Right renal cortex interstitium (tissue), 3 donors: ENCODE results near the gene ZHX3. TPM values are rescaled to one million over a fixed set of nuclear protein-coding genes. Genes with fewer than 3 reads are reported as not detected.

ENCODE experiments used
- DNase-seq, 3 donors: peaks; one replicate each; pipeline ENCODE4 v3.0.0-alpha.2; 2013; ENCODE audit warnings: low read depth in 3 of 3, low spot score in 2 of 3
- polyA plus RNA-seq, 3 donors: library from polyadenylated mRNA; unstranded; fragments of 120-200 nt; gene quantifications; one replicate each; pipeline ENCODE4 v1.2.1, GENCODE V29; 2013; ENCODE audit not compliant: insufficient read length in 3 of 3

Gene ZHX3
- polyA plus RNA-seq, 3 donors = 20.0 to 25.8 (median 24.3) TPM

DNA sequence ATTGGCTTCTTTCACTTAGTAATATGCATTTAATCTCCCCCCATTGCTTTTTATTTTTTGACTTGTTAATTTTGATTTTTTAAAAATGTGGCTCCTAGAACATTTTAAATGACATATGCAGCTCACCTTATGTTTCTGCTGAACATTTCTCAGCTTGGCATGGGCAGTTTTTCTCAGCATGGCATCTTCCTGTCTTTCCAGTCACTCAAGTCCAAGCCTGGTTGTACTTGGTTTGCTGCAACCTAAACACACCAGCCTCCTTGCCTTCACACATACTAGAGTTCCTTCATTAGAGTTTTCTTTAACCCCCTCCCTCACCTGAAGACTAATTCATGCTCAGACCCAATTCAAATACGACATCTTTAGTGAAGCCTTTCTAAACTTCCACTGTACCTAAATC, 86.4 kb downstream of the ZHX3 start:
- DNase-seq = no peak

DNA sequence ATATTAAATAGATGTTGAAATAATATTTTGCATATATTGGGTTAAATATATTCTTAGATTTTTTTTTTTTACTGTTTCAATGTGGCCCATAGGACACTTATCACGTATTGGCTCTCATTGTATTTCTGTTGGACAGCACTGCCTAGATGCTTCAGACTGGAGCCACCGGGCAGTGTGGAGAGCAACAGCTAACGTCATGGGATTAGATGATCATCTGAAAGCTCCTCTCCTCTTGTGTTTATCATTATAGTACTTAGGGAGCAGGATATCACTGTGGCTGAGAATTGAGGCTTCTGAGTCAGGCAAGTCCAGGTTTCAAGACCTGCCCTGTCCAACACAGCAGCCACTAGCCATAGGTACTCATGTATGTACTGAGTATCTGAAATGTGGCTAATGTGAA, 87.4 kb downstream of the ZHX3 start:
- DNase-seq = no peak

DNA sequence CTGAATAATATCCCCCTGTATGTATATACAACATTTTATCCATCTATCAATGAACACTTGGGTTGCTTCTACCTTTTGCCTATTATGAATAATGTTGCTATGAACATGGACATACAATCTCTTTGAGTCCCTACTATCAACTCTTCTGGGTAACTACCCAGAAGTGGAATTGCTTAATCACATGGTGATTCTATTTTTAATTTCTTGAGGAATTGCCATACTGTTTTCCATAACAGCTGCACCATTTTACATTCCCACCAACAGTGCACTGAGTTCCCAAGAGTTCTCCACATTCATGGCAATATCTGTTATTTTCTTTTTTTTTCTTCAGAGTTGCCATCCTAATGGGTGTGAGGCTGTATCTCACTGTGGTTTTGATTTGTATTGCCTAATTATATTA, 88.3 kb downstream of the ZHX3 start:
- no peak for DNase-seq

DNA sequence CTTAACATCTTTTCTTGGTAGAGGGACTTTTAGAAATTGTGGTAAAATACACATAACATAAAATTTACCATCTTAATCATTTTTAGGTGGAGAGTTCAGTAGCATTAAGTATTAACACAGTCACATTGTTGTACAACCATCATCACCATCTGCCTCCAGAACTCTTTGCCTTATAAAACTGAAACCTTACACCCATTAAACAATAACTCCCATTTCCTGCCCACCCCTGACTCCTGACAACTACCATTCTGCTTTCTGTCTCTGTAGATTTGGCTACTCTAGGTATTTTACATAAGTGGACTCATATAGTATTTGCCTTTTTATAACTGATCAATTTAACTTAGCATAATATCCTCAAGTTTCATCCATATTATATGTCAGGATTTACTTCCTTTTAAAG, 88.7 kb downstream of the ZHX3 start:
- no peak for DNase-seq

DNA sequence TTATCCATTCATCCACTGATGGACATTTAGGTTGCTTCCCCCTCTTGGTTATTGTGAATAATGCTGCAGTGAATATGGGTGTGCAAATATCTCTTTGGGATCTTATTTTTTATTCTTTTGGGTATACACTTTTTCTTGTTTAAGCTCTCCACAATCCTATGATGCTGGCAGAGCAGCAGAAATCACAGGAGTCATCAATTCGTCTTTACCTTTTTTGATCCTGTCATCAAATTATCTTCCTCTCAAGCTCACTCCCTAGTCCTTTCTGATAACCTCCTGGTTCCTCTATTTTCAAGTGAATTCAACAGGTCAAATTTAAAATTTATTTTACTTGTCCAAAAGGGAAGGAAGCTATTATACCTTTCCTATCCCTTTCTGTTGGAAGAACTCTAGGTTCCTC, 91.1 kb downstream of the ZHX3 start:
- DNase-seq = no peak

DNA sequence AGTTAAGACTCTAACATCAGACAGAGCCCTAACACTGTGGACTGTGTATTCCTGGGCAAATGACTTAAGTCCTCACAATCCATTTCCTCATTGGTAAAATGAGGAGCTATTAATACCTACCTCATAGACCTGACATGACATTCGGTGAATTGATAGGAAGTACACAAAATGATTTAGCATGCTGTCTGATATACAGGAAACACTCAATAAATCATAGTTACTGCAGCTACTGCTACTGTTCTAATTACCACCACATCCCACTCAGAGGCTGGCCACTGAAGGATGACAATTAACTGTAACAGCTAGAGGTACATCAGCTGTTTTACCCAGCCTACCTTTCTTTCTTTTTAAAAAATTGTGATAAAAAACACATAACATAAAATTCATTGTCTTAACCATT, 92.4 kb downstream of the ZHX3 start:
- no peak for DNase-seq

DNA sequence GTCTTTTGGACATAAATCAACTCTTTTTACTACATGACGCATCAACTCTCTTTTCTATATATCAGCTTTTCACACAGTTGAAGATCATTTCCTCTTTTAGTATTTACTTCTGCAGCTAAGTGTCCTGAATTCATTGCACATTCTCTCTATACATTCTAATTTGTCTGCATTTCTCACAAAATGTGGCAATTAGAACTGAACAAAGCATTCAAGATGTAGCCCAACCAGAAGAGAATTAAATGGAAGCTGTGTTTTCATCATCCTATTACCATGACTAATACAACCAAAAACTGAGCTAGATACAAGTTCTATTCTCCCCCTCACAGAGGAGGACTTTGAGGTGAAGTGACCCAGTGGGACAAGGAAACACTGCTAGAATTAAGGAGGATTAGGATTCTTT, 93.2 kb downstream of the ZHX3 start:
- no peak for DNase-seq

DNA sequence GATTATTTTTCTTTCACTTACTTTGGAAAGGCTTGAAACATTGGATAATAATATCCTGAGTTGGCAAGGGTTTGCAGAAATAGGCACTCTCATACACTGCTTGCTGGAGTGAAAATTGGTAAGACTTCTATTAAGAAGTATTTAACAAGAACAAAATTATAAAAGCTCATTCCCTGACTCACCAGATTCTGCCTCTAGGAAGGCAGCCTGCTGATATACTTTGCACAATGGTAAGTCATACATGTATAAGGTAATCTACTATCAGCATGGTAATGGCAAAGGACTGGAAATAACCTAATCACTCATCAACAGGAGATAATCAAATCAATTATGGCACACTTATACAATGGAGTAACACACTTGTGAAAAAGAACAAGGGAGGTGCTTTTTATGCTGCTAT, 94.4 kb downstream of the ZHX3 start:
- DNase-seq = no peak

DNA sequence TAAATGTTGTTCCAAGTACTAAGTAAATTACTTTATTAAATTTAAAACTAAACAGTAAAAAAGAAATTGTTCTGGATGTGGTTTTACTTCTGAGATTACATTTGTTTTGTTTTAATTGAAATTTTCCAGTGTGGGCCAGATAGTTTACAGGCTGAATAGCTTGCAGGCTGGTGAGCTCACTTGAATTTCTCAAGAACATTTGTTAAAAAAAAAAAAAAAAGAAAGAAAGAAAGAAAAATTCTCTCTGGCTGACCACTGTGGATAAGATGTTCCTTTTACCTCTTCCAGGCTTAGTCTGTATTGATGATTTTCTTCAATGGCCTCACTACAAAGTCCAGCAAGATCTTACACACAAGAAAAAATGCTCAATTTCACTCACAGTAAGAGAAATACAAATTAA, 94.8 kb downstream of the ZHX3 start:
- DNase-seq = no peak

DNA sequence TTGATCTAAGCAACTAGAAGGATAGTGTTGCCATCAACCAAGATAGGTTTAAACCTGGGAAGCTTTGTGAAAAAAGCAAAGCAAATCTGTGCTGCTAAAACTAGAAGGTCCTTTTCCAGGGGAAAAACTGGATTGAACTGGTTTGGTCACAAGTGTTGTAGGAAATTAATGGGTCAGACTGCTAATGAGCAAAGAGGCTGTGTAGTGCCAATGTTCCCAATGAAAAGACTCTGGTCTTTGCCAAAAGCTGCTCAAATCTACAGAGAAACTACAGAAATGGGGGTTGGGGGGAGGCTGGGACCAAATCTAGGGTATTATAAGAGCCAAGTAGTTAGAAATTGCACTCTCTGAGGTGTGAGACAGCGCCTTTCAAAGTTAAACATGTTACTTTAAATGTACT, 95.2 kb downstream of the ZHX3 start:
- DNase-seq = no peak

DNA sequence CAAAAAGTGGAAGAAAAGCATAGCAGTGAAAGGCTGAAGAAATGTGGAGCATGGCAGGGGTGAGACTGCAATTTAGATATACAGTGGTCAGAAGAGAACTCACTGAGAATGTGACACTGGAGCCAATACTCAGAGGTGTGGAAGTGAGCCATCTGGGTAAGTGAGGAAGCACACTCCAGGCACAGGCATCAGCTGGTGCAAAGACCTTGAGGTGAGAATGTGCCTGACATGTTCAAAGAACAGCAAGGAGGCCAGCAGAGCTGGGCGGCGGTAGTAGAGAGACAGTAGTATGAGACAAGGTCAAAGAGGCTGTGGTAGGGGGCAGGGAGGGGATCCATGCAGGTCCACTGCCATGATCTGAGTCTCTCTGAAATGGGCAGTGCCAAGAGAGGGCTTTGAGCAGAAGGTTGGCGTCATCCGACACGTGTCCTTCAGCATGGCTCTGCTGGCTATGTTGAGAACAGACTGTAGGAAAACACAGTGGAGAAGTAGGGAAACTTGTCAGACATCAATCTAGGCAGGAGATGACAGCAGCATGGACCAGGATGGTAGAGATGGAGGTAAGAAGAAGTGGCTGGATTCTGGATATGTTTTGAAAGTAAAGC, 95.8 kb downstream of the ZHX3 start:
- DNase-seq = no peak

DNA sequence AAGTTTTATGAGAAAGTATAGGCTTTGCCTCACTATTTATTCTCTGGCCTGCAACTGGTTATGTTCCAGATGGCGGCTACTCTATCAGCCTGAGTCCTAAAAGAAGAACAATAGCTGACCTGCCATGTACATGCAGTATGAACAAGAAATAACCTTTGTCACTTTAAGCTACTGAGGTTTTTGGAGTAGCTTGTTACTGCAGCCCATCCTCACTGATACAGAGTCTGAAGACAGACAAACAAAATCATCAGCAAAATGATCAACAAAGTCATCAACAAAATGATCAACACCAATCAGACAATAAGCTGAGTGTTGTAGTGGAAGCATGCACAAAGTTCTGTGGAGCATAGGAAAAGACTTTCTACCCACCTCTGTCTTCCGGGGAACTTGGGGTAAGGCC, 97.7 kb downstream of the ZHX3 start:
- DNase-seq = no peak

DNA sequence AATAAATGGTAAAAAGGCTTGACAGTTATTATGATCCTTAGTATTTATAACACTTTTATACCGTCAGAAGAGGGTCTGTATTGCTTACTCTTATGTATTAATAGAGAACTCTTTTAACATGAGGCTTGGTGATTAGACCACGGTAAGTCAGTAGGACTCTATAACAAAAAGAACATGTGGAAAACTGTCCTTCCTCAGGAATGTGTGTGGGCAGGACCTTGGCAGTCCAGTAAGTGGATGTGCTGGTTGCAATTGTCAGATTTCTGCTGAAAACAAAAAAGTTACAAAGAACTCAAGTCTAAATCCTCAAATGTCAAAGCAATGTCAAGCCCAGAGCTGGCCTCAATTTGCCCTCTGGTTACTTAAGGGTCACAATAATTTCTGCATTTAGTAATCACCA, 99.1 kb downstream of the ZHX3 start:
- DNase-seq = no peak

DNA sequence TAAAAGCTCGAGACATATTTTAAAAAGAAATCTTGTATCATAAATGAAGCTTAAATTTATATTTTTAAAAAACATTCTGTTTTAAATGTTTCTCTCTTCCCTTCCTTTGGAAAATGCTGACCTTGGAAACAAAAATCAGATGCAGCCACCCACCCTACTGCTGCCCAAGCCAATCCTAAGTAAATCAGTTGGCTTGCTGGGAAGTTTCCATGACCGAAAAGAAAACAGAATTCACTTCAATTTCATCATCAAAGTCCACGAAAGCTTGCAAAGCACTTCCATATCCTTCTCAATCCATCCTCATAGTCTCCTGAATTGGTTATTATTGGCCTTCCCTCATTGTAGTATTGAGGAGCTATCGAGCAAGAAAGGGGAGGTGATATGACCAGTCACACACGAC, 100.1 kb downstream of the ZHX3 start:
- DNase-seq = no peak

DNA sequence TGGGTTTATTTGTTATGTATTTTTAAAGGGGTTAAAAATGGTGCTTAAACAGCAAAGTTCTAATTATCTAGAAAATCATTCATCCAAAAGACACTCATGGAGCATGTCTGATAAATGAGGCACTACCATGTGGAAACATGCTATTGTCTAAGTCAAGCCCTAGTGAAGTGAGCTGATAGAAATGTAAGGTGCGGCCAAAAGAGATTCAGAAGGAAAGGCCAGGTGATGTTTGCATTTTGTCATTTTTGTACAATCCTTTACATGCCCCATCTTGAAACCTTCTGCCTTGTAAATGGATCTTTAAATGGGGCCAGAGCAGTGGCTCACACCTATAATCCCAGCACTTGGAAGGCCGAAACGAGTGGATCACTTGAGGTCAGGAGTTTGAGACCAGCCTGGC, 102.9 kb downstream of the ZHX3 start:
- DNase-seq = no peak

DNA sequence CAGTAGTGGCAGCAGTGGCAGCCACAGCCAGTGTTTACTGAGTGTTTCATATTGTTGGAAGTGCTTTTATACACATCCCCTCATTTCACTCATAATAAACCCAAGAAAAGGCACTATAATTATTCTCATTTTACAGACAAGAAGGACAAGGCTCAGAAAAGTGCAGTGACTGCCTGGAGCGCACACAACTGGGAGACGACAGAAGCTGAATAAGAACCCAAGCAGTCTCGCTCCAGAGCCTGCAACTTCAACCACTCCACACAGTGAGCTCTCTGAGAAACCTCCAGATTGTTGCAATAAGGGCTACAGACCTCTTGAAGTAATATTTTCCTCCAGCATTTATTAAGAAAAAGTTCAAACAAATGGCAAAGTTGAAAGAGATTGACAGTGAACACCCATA, 103.3 kb downstream of the ZHX3 start:
- no peak for DNase-seq

DNA sequence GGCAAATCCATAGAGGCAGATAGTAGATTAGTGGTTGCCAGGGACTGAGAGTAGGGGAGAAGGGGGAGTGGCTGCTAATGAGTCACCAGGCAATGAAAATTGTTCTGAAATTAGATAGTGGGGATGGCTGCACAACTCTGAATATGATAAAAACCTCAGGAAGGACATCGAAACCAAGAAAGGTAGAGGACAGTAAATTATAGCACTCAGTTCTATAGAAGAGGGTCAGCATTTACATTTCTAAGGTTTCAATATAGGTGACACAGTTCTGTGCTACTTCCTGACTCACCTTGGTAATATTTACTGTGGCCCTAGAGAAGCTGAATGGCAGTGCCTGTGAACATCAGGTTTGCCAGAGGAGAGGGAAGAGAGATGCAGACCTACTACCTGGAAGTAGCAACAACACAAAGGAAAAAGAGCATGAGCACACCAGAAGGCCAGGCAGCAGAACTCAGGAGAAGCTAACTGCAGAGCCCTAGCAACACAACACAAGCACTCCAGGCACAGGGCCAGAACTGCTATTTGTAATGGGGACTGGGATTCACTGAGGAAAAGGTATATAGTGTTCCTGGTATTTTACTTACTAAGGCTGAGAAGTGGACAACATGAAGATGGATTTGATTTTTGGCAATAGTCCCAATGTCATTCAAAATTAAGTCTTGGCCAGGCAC, 104.2 kb downstream of the ZHX3 start:
- no peak for DNase-seq

DNA sequence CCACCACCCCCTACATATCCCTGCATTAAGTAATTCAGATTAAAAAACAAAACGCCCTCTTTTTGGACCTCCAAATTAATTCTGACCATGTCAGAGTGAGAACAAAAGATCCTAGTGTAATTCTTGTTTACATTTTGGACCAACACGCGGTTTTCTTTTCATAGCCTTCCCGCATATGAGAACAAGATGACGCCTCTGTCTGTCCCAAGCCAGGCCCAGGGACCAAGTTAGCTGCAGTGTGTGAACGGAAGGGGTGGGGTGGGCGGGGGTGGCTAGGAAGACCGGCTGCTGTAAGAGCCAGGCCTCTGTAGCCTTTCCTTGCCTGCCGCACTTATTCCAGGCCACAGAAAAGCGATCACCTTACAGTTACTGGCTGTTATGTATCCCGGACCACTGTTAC, 112.2 kb downstream of the ZHX3 start:
- DNase-seq = no peak

DNA sequence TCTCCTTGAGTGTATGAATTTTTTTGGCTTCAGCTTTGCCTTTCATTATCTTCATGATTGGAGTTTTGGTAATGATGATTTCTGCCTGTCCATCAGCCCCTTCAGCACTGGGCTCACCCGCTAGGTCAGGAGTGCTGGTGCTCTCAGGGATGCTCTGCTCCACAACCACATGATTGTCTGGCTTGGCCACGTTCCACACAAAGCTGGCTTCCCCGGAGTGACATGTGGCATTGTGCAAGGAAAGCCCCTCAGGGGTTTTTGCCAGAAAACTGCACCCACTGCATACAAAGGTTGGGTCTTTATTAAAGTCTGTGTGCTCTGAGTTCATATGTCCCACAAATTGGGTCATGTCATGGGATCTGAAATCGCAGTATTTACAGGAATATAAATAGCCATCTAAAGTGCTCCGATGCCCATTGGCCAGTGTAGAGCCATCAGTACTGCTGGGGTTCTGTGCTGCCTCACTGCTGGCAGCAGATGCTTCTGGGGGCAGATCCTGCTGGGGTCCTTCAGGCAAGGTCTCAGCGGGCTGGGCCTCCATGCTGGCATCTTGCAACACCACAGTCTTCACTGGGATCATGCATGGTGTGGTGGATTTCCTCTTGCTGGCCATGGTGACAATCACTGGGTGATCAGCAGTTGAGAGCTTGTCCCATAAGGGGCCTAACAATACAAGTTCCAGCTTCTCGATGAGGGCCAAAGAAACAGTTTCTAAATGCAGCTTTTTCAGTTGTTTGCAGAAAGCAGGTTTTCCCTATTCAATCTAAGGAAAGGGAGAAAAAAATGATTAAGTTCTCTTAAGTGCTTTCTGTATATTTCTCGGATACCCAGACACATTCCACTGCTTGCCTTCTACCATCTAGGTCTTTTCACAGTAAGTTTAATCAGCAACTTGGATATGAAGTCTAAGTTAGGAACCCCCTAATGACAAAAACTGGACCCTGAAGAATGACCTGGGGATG, 112.9 kb downstream of the ZHX3 start:
- no peak for DNase-seq

DNA sequence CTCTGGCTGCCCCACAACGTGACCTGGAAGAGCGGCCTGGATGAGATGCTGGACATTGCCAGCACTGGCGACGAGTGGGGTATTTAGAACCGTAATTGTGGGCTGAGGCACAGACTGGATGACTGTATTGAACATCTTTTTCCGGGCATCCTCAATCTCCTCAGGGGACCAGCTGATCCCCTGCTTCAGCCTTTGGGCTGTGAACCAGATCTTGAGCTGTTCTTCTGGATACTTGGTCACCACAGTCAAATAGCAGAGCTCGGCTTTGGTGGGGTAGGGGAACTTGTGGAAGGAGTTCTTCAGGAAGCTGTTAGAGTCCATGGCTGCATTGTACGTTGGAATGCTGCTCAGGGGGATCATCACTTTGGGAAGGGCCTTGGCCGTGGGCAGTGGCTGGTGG, 113.9 kb downstream of the ZHX3 start:
- DNase-seq = no peak

DNA sequence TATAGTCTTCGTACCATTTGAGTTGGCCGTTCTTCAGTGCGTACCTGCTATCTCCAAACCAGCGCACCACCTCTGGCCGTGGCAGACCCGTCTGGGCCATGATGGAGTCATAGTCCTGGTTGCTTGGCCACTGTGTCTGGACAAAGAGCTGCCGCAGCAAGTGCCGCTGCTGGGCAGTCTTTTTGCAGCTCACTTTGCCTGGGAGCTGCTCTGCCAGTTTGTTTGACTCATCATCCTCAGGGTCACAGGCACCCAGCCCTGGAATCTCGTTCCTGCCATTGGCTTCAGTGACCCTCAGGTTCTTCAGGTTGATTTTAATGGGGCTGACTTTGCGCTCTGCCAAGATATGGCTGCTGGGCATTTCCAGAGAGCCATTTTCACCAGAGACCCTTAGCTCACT, 115.1 kb downstream of the ZHX3 start:
- no peak for DNase-seq

DNA sequence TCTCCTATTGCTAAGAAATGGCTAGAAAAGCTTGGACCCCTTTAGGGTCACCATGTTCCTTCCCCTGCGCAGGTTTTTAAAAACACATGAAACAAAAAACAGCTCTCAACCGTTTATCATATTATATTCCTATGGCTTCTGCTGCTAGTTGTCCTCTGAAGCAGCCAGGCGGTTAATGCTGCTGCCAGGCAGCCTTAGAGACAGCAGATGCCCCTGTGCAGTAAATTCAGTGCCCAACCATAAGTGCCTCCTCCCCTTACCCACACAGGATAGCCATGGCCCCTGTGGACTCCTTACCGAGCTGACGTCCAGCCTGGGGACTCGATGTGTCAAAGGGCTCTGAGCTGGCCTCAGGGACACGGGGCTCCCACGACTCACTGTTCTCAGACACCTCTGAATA, 115.8 kb downstream of the ZHX3 start:
- no peak for DNase-seq
